Osteoblast (primary cell): ENCODE results near the gene ENDOU. TPM values are rescaled to one million over a fixed set of nuclear protein-coding genes. Genes with fewer than 3 reads are reported as not detected.

Experiments
- DNase-seq: peaks from one replicate; pipeline ENCODE4 v3.0.0; 2011; ENCODE audit warnings: low spot score, mixed read lengths; ENCODE audit not compliant: insufficient read length; ENCODE audit errors: missing footprints
- H2AFZ ChIP-seq: 2 replicates; pipeline ENCODE4 v1.6.0; 2011; ENCODE audit warnings: mild to moderate bottlenecking, low read length
- H3K27ac ChIP-seq: 2 replicates; pipeline ENCODE4 v1.5.1; 2011; ENCODE audit warnings: mild to moderate bottlenecking, low read depth, low read length, moderate library complexity
- H3K27me3 ChIP-seq: 2 replicates; pipeline ENCODE4 v1.6.0; 2012; ENCODE audit warnings: mild to moderate bottlenecking, control low read depth, inconsistent platforms, low read length, moderate library complexity; ENCODE audit not compliant: insufficient read depth
- H3K36me3 ChIP-seq: 2 replicates; pipeline ENCODE4 v1.5.1; 2011; ENCODE audit warnings: mild to moderate bottlenecking, low read length, control low read depth, moderate library complexity; ENCODE audit not compliant: insufficient read depth
- H3K4me1 ChIP-seq: 2 replicates; pipeline ENCODE4 v1.5.1; 2011; ENCODE audit warnings: mild to moderate bottlenecking, low read length, control low read depth, moderate library complexity; ENCODE audit not compliant: insufficient read depth
- H3K4me2 ChIP-seq: 2 replicates; pipeline ENCODE4 v1.6.0; 2011; ENCODE audit warnings: mild to moderate bottlenecking, low read length; ENCODE audit not compliant: insufficient read depth
- H3K4me3 ChIP-seq: fragments of 200-600 bp; sonication (generic); 3 replicates; pipeline ENCODE4 v1.5.1; 2012; ENCODE audit warnings: mild to moderate bottlenecking, low read length, inconsistent platforms; ENCODE audit not compliant: insufficient read depth
- H3K79me2 ChIP-seq: 2 replicates; pipeline ENCODE4 v1.6.0; 2012; ENCODE audit warnings: mild to moderate bottlenecking, low read length, control low read depth, inconsistent platforms; ENCODE audit not compliant: insufficient read depth
- H3K9me3 ChIP-seq: 2 replicates; pipeline ENCODE4 v1.5.1; 2011; ENCODE audit warnings: low read depth, low read length, control low read depth
- H4K20me1 ChIP-seq: 2 replicates; pipeline ENCODE4 v1.6.0; 2012; ENCODE audit warnings: mild to moderate bottlenecking, low read length, control low read depth; ENCODE audit not compliant: insufficient read depth
- CTCF ChIP-seq: IDR thresholded peaks from 2 replicates; pipeline ENCODE4 v1.5.1; 2011; ENCODE audit warnings: mild to moderate bottlenecking, low read depth, low read length, moderate library complexity; ENCODE audit errors: extremely low read depth
- total RNA-seq: library from RNA; depleted of rRNA; stranded (reverse); fragments of >200 nt; gene quantifications from 2 replicates; pipeline ENCODE4 v1.2.3, GENCODE V29; 2012

The ENDOU gene
- total RNA-seq, 1 donor, result not detected

- Histone ChIP-seq H4K20me1 (no peaks in the 10 kb centered on the region), H2AFZ (peak overlapping the region; percentile 96), H3K4me1 (peaks cover 35% of the 10 kb centered on the region), H3K4me3 (peak overlapping the region; percentile 84), H3K4me2 (peak overlapping the region; percentile 92), H3K27me3 (no peaks in the 10 kb centered on the region), H3K9me3 (no peaks in the 10 kb centered on the region), H3K36me3 (no peaks in the 10 kb centered on the region), H3K27ac (peak overlapping the region; percentile 65), H3K79me2 (no peaks in the 10 kb centered on the region)
- no peak for TF ChIP-seq CTCF
- no peak for DNase-seq
Observed at GRCh38 chr12:47758584-47758833, 33.2 kb upstream of the ENDOU start.

GRCh38 chr12:47757840-47758583, 32.7 kb upstream of the ENDOU start:
- H3K27ac ChIP-seq, result no peak overlapping the region
- H3K9me3 ChIP-seq, result no peaks in the 10 kb centered on the region
- DNase-seq, result peak; percentile 87
- no peaks in the 10 kb centered on the region for H3K36me3 ChIP-seq
- peak overlapping the region; percentile 84 for H3K4me3 ChIP-seq
- no peaks in the 10 kb centered on the region for H3K79me2 ChIP-seq
- no peaks in the 10 kb centered on the region for H3K27me3 ChIP-seq
- H2AFZ ChIP-seq, result peak overlapping the region; percentile 96
- peaks cover 40% of the 10 kb centered on the region for H3K4me1 ChIP-seq
- peak overlapping the region; percentile 92 for H3K4me2 ChIP-seq
- TF ChIP-seq CTCF, result no peak
- no peaks in the 10 kb centered on the region for H4K20me1 ChIP-seq

DNA sequence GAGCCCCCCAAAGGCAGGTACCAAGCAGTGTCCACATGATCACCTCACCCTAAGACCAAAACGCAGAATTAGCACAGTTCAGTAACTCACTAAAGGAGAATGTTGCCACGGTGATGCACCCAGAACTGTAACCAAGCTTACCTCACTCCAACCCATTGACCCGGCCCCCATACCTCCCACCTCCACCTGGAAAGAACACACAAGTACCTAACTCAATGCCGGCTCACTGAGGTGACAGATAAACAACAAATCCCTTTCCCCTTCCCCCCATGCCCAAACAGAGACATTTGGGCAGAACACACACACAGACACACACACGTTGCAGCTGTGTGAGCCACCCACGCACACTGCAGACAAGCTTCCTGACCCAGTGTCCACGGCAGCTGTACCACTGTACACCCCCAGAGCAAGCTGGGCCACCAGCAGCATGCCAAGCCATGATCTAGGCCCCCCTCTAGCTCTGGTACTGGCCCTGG, 32.1 kb upstream of the ENDOU start:
- H4K20me1 ChIP-seq, result no peaks in the 10 kb centered on the region
- no peak for DNase-seq
- peak overlapping the region; percentile 92 for H3K4me2 ChIP-seq
- H3K27ac ChIP-seq, result no peak overlapping the region
- no peak overlapping the region for H2AFZ ChIP-seq
- no peaks in the 10 kb centered on the region for H3K27me3 ChIP-seq
- peak overlapping the region; percentile 84 for H3K4me3 ChIP-seq
- no peaks in the 10 kb centered on the region for H3K9me3 ChIP-seq
- no peaks in the 10 kb centered on the region for H3K79me2 ChIP-seq
- TF ChIP-seq CTCF, result no peak
- H3K36me3 ChIP-seq, result no peaks in the 10 kb centered on the region
- peaks cover 46% of the 10 kb centered on the region for H3K4me1 ChIP-seq

- Histone ChIP-seq H3K4me1 (peaks cover 49% of the 10 kb centered on the region), H3K4me3 (no peak overlapping the region), H3K79me2 (no peaks in the 10 kb centered on the region), H3K9me3 (no peaks in the 10 kb centered on the region), H3K27me3 (no peaks in the 10 kb centered on the region), H3K27ac (no peak overlapping the region), H4K20me1 (no peaks in the 10 kb centered on the region), H3K36me3 (no peaks in the 10 kb centered on the region), H3K4me2 (no peak overlapping the region), H2AFZ (no peak overlapping the region)
- TF ChIP-seq CTCF, result no peak
- peak; percentile 17 for DNase-seq
Observed at GRCh38 chr12:47755655-47756562, 30.6 kb upstream of the ENDOU start.
